ENCODE data around the gene ROM1. TPM values are rescaled to one million over a fixed set of nuclear protein-coding genes. Genes with fewer than 3 reads are reported as not detected.
"Not testable (repeated sequence)": the region's sequence is repeated elsewhere in the genome, so short reads cannot be mapped to it uniquely, and the experiment has no call there.

ROM1 gene
- total RNA-seq, 2 experiments from 2014 or later, result 1.3 to 2.0 TPM

DNA sequence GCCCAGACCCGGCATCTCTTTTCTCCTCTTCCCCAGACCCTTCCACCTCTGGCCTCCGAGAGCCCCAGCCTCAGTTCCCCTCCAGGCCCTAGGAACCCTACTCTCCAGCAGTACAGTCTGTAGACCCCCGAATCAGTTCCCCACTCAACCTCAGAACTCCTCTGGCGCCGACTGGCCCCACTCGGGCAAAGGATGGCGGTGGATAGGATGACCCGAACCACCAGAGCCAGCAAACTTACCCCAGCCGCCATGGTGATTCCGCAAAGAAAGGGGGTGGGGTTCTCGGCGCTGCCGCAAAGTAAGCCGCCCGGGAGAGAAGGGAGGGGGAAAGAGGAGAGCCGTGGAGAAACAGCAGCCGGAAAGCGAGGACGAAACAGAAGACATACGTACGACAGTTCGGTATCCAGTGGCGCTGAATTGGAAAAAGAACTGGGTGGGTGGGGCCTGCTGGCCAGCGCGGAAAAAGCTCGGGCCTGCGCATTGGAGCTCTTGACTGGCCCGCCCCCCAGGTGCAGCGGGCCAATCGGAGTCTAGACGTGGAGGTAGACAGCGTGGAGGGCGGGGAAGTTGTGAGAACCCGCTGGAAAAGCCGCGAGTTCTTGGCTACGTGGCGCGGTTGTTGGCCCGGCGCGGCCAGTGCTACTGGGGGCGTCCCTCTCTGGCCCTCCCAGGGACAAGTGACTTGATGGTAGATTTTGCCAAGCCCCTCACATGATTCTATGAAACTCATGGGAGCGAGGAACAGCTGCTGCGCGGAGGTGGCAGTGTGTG is 39.3 kb upstream of the ROM1 start, which contains the start of gene EEF1G:
TSS of gene EEF1G (minus strand) at position 300 of the 771 bp plus-strand sequence. CDS start at position 251, 49 bp downstream.
- peak within 1 kb of the TSS; percentile 97 for H3K27ac Mint-ChIP-seq

DNA sequence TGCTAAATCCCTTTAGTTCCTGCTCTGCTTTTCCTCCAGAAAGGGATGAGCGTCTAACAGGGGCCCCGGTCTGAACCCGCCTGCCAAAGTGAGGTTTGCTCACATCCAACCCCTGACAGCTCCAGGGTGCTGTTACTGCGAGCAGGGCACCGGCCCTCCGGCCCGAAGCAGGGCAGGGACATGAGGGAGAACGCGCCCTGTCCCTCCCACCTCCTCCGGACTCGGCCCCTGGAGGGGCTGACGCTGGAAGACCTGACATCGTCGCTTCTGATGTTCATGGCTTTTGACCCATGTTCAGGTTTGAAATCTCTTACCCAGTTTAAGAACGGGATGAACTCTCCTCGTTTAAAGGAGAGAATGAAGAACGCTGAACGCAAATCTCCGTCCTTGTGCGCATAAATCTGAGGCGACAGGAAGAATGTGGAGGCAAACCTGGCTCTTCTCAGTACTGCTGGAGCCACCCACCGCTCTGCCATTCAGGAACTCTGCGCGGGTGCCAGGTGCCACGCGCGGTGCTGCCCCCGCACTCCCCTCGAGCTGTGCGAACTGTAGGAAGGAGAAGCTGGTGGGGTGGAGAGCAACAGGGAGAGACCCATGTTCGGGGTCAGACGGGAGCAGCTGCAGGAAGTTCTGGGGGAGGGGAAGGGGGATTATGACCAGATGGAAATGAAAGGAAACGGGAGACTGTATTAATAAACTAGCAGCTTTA is 38.5 kb upstream of the ROM1 start:
- ATAC-seq (peak; percentile 18), DNase-seq (no peak)
- ChIA-PET CTCF (interaction anchor here (0.7 to 6.5 kb wide), 12 partner anchors 9 to 193 kb away, joined by 3 to 49 read pairs (median 6); partner anchors contain the start of gene TUT1), POLR2A (interaction anchor here (0.6 to 3.9 kb wide), 31 partner anchors 8 to 295 kb away, joined by 3 to 58 read pairs (median 4); partner anchors contain the start of genes B3GAT3, BSCL2, C11orf98 and CSKMT)
- Mint-ChIP-seq H3K4me1 (ENCODE audit: low read depth) (peaks cover 51% of the 10 kb centered on the region), H3K27me3 (ENCODE audit: low read depth) (no peaks in the 10 kb centered on the region), H3K36me3 (ENCODE audit: low read depth) (peaks cover 72% of the 10 kb centered on the region), H3K27ac (peak overlapping the region; percentile 97), H3K9me3 (ENCODE audit: insufficient read depth) (no peaks in the 10 kb centered on the region), H3K4me3 (peak overlapping the region; percentile 99)

More for the DNA sequence above, 39.3 kb upstream of the ROM1 start, which contains the start of gene EEF1G:
- POLR2A ChIA-PET, result interaction anchor here (0.6 to 3.9 kb wide), 29 partner anchors 8 to 295 kb away, joined by 3 to 58 read pairs (median 4); partner anchors contain the start of genes B3GAT3, BSCL2, C11orf98 and CSKMT
- Mint-ChIP-seq H3K4me1 (ENCODE audit: low read depth) (peaks cover 53% of the 10 kb centered on the region), H3K27me3 (ENCODE audit: low read depth) (no peaks in the 10 kb centered on the region), H3K36me3 (ENCODE audit: low read depth) (peaks cover 73% of the 10 kb centered on the region), H3K4me3 (peak within 1 kb of the TSS; percentile 99), H3K9me3 (ENCODE audit: insufficient read depth) (no peaks in the 10 kb centered on the region)
- ATAC-seq, result peak; percentile 96
- CTCF ChIA-PET, result interaction anchor here (0.7 to 6.5 kb wide), 12 partner anchors 8 to 192 kb away, joined by 3 to 49 read pairs (median 6); partner anchors contain the start of gene TUT1
- peak; percentile 100 for DNase-seq

DNA sequence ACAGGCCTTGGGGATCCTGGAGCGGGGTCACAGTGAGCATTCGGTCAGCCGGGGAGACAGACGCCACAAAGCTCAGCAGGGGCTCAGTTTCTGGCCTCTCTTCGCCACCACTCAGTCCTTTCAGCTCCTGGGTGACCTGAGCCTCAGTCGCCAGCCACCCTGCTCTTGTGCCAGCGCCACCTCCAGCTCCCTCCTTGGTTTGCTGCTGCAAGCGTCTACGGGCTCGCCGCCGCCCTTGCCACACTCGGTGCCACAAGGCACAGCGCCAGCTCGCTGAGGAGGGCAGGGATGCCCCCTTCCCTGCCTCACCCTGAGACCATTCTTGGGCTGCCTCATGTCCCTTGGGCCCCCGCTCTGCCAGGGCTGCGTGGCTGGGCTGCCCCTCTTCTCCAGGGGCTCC is 37.9 kb upstream of the ROM1 start:
- ATAC-seq (no peak), DNase-seq (no peak)
- H3K27me3 Mint-ChIP-seq (ENCODE audit: low read depth), result no peaks in the 10 kb centered on the region
- no peaks in the 10 kb centered on the region for H3K9me3 Mint-ChIP-seq (ENCODE audit: insufficient read depth)
- ChIA-PET CTCF (interaction anchor here (2.9 to 6.5 kb wide), 3 partner anchors 17 to 151 kb away, joined by 26 to 49 read pairs (median 36); partner anchors contain the start of gene TUT1), POLR2A (interaction anchor here (0.6 to 3.9 kb wide), 12 partner anchors 10 to 279 kb away, joined by 3 to 58 read pairs (median 6); partner anchors contain the start of genes BSCL2, C11orf98, CSKMT and MTA2)
- peak overlapping the region; percentile 97 for H3K27ac Mint-ChIP-seq
- H3K4me3 Mint-ChIP-seq, result peak overlapping the region; percentile 99
- peaks cover 46% of the 10 kb centered on the region for H3K4me1 Mint-ChIP-seq (ENCODE audit: low read depth)
- H3K36me3 Mint-ChIP-seq (ENCODE audit: low read depth), result peaks cover 66% of the 10 kb centered on the region

DNA sequence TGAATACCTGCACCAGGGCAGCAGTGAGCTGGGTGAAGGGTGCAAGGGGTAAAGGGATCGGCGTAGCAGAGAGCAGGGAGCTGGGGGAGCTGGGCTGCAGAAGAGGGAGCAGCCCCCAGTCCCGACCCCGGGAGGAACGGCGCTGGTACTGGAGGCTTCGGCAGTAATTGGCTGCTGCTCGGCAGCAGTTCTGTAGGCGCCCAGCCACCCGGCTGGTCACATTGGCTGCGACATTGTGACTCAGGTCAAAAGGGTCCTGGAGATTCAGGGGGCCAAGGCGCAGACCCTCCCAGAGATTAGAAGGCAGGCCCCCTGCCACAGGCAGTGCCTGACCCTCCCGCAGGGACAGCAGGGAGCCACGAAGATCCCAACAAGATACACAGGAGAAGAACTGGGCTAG is 37.2 kb upstream of the ROM1 start:
- H3K4me3 Mint-ChIP-seq, result peak overlapping the region; percentile 99
- H3K9me3 Mint-ChIP-seq (ENCODE audit: insufficient read depth), result no peaks in the 10 kb centered on the region
- DNase-seq (no peak), ATAC-seq (no peak)
- H3K27me3 Mint-ChIP-seq (ENCODE audit: low read depth), result no peaks in the 10 kb centered on the region
- H3K27ac Mint-ChIP-seq, result no peak overlapping the region
- peaks cover 40% of the 10 kb centered on the region for H3K4me1 Mint-ChIP-seq (ENCODE audit: low read depth)
- ChIA-PET CTCF (interaction anchor here (1.5 to 2.9 kb wide), 2 partner anchors 10 to 151 kb away, joined by 3 to 26 read pairs; no protein-coding TSS in a partner anchor), POLR2A (interaction anchor here (0.6 to 3.9 kb wide), 2 partner anchors 16 to 279 kb away, joined by 3 to 58 read pairs; partner anchors contain the start of gene TUT1)
- peaks cover 60% of the 10 kb centered on the region for H3K36me3 Mint-ChIP-seq (ENCODE audit: low read depth)

GRCh38 chr11:62577046-62577714 is 35.9 kb upstream of the ROM1 start:
- ChIA-PET CTCF (interaction anchor here (0.9 to 1.5 kb wide), 3 partner anchors 8 to 17 kb away, joined by 3 read pairs; no protein-coding TSS in a partner anchor), POLR2A (interaction anchor here (0.6 to 2.6 kb wide), 3 partner anchors 14 to 264 kb away, joined by 3 to 13 read pairs (median 4); partner anchors contain the start of gene TUT1)
- DNase-seq (no peak), ATAC-seq (no peak)
- no peaks in the 10 kb centered on the region for H3K9me3 Mint-ChIP-seq (ENCODE audit: insufficient read depth)
- no peak overlapping the region for H3K27ac Mint-ChIP-seq
- no peaks in the 10 kb centered on the region for H3K27me3 Mint-ChIP-seq (ENCODE audit: low read depth)
- H3K4me3 Mint-ChIP-seq, result no peak overlapping the region
- H3K36me3 Mint-ChIP-seq (ENCODE audit: low read depth), result peaks cover 53% of the 10 kb centered on the region
- peaks cover 26% of the 10 kb centered on the region for H3K4me1 Mint-ChIP-seq (ENCODE audit: low read depth)

GRCh38 chr11:62578541-62578940 is 34.5 kb upstream of the ROM1 start:
- Mint-ChIP-seq H3K27ac (no peak overlapping the region), H3K4me3 (no peak overlapping the region), H3K27me3 (ENCODE audit: low read depth) (no peaks in the 10 kb centered on the region), H3K4me1 (ENCODE audit: low read depth) (peaks cover 17% of the 10 kb centered on the region), H3K36me3 (ENCODE audit: low read depth) (peaks cover 43% of the 10 kb centered on the region), H3K9me3 (ENCODE audit: insufficient read depth) (no peaks in the 10 kb centered on the region)
- no peak for ATAC-seq
- DNase-seq, result no peak
- ChIA-PET POLR2A (interaction anchor here (2.6 kb wide), 1 partner anchor 13 kb away, joined by 13 read pairs; the partner anchor contains the start of gene TUT1), CTCF (no interaction called here)

DNA sequence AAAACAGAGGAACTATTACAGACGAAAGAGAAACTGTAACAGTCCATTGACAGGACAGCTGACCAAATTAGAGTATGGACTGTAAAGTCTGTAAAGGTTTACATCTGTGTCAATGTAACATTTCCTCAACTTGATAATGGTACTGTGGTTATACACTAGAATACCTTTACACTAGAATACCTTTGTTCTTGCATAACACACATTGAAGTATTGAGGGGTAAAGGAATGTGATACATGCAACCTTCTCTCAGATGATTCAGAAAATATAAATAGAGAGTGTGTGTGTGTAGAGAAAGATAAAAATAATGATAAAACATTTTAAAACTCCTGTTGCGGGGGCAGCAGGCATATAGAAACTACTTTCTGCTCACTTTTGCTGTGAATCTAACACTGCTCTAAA is 33.8 kb upstream of the ROM1 start:
- Mint-ChIP-seq H3K27ac (no peak overlapping the region), H3K9me3 (ENCODE audit: insufficient read depth) (no peaks in the 10 kb centered on the region), H3K4me1 (ENCODE audit: low read depth) (peaks cover 17% of the 10 kb centered on the region), H3K27me3 (ENCODE audit: low read depth) (no peaks in the 10 kb centered on the region), H3K4me3 (no peak overlapping the region), H3K36me3 (ENCODE audit: low read depth) (peaks cover 40% of the 10 kb centered on the region)
- ATAC-seq, result no peak
- ChIA-PET POLR2A (interaction anchor here (2.6 kb wide), 1 partner anchor 12 kb away, joined by 13 read pairs; the partner anchor contains the start of gene TUT1), CTCF (interaction anchor here (1.2 kb wide), 1 partner anchor 10 kb away, joined by 3 read pairs; no protein-coding TSS in a partner anchor)
- DNase-seq, result no peak

GRCh38 chr11:62580959-62581715 is 31.9 kb upstream of the ROM1 start:
- peaks cover 2% of the 10 kb centered on the region for H3K4me1 Mint-ChIP-seq (ENCODE audit: low read depth)
- H3K27ac Mint-ChIP-seq, result no peak overlapping the region
- ChIA-PET CTCF (interaction anchor here (1.0 to 1.3 kb wide), 2 partner anchors 10 to 752 kb away, joined by 3 read pairs; partner anchors contain the start of gene TUT1), POLR2A (interaction anchor here (2.2 kb wide), 1 partner anchor 10 kb away, joined by 10 read pairs; the partner anchor contains the start of gene TUT1)
- DNase-seq (no peak), ATAC-seq (no peak)
- peaks cover 36% of the 10 kb centered on the region for H3K36me3 Mint-ChIP-seq (ENCODE audit: low read depth)
- H3K27me3 Mint-ChIP-seq (ENCODE audit: low read depth), result no peaks in the 10 kb centered on the region
- H3K4me3 Mint-ChIP-seq, result no peak overlapping the region
- no peaks in the 10 kb centered on the region for H3K9me3 Mint-ChIP-seq (ENCODE audit: insufficient read depth)

GRCh38 chr11:62581735-62582134 is 31.3 kb upstream of the ROM1 start:
- H3K4me3 Mint-ChIP-seq; H3K9me3 Mint-ChIP-seq (ENCODE audit: insufficient read depth); DNase-seq; H3K27me3 Mint-ChIP-seq (ENCODE audit: low read depth); ATAC-seq; H3K4me1 Mint-ChIP-seq (ENCODE audit: low read depth); H3K27ac Mint-ChIP-seq: not testable (repeated sequence)
- POLR2A ChIA-PET, result interaction anchor here (2.2 kb wide), 1 partner anchor 10 kb away, joined by 10 read pairs; the partner anchor contains the start of gene TUT1
- CTCF ChIA-PET, result interaction anchor here (1.0 to 1.3 kb wide), 2 partner anchors 9 to 752 kb away, joined by 3 read pairs; partner anchors contain the start of gene TUT1
- peaks cover 33% of the 10 kb centered on the region for H3K36me3 Mint-ChIP-seq (ENCODE audit: low read depth)

GRCh38 chr11:62585356-62585755 is 27.7 kb upstream of the ROM1 start:
- not testable (repeated sequence) for H3K27ac Mint-ChIP-seq; DNase-seq; H3K9me3 Mint-ChIP-seq (ENCODE audit: insufficient read depth); ATAC-seq; H3K27me3 Mint-ChIP-seq (ENCODE audit: low read depth); H3K4me3 Mint-ChIP-seq
- H3K36me3 Mint-ChIP-seq (ENCODE audit: low read depth), result peaks cover 34% of the 10 kb centered on the region
- ChIA-PET CTCF (interaction anchor here (1.1 to 2.5 kb wide), 3 partner anchors 9 to 160 kb away, joined by 3 to 7 read pairs (median 6); no protein-coding TSS in a partner anchor), POLR2A (interaction anchor here (0.7 to 1.1 kb wide), 2 partner anchors 10 to 15 kb away, joined by 3 to 5 read pairs; no protein-coding TSS in a partner anchor)
- H3K4me1 Mint-ChIP-seq (ENCODE audit: low read depth), result peaks cover 10% of the 10 kb centered on the region

All from activated CD8-positive, alpha-beta T cell treated with anti-CD3 and anti-CD28 coated beads, Interleukin-2, amount 10 ng/mL, durations not matched to agents 7 days and 5 days (primary cell).